GM18873 (cell line): ENCODE measurements around the gene ETFRF1.

Experiments
- ATAC-seq: cut with Tn5 transposase; IDR thresholded peaks from one replicate; pipeline ENCODE4 v1.9.1; 2021; ENCODE audit warnings: mild to moderate bottlenecking, moderate library complexity, moderate number of reproducible peaks; ENCODE audit not compliant: unreplicated experiment, low FRiP score

Gene ETFRF1

DNA sequence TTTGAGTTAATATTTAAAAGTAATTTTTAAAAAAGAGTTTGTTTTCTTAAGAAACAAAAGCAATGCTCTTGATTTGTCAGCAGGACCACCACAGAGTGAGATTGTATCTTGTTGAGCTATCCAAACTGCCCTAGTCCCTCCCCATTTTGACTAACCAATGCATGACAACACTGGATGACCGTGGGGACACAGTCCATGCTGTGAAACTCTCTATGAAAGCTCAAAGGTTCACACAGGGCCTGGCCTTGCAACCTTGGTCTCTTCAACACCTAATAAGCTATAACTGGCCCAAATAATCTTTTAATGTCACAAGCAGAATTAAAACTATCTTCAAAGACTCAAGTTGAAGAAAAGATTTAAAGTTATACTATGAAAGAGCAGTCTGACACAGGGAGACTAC is 13.5 kb downstream of the ETFRF1 start:
- ATAC-seq = no peak

DNA sequence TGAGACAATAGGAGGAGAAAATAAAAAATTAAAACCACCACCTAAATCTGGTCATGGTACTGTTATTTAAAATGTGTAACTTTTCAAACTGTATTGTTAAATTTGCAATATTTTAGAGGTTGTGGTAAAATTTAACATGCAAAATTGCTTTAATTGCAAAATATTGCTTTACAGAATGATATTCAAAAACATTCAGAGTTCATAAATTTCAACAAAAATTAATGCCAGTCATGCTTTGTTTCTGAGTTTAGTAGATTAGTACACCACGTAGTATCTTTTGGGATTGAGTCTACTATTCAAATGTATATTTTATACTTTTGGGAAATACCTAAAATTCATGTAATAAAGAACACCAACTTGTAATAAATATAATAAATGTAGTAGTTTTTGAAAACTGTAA is 18.3 kb downstream of the ETFRF1 start:
- ATAC-seq = no peak

DNA sequence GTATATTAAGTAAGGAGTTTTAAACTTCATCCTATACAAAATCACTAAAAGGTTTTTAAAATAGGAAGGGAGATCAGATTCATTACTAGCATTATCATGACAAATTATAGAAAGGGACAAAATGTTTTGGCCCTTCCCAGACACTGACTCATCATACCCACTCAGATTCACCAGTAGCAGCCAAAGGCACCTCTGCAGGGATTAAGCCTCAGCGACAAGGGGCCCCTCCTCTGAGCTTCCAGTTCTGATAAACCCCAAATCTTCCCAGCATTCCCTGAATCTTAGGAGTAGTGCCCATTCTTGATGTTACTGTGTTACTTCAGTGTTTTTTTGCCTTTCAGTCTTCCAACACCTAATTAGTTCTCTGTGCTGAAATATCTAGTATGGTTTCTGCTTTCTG is 41.2 kb downstream of the ETFRF1 start:
- ATAC-seq = no peak

DNA sequence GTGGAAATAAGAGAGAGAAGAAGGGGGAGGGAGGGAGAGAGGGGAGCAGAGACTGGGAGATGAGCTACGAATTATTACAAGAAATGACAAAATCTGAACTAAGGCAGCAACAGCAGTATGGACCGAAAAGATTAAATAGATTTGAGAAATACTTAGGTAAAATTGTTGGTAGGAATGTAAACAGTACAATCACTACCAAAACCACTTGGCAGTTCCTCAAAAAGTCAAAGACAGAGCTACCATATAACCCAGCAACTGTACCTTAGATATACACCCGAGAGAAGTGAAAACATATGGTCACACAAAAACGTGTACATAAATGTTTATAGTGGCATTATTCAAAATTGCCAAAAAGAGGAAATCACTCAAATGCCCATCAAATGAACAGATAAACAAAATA is 41.6 kb downstream of the ETFRF1 start:
- no peak for ATAC-seq

DNA sequence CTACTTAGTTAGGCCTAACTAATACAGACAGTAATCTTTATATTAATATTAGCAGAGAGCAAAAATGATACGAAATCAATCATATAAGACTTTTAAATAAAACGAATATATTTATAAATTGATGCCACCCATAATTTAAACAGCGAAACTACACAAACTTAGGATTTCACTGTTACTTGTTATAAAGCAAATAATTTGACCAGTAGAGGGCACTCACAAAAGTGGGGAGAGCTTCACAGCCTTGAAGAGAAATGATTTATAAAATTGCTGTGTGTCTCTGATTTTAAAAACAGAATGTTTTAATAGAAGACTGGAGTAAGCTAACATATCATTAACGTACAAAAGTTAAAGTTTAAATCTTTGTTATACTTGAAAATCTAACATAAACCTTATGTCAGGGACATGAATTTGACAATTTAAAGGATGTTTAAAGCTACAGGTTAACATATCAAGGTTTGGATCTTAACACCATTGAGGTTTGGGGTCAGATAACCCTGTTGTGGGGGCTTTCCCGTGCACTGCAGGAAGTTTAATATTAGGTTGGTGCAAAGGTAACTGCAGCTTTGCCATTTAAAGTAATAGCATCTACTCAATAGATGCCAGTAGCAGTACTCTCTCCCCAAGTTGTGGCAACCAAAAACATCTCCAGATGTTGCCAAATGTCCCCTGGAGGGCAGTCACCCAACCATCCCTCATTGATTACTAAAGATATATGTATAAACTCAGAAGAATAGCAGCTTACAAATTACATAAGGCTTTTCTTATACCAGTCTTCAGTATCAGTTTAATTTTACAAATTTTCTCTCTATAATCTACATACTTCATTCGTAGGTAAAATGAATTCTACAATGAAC is 46.4 kb downstream of the ETFRF1 start:
- ATAC-seq = no peak

DNA sequence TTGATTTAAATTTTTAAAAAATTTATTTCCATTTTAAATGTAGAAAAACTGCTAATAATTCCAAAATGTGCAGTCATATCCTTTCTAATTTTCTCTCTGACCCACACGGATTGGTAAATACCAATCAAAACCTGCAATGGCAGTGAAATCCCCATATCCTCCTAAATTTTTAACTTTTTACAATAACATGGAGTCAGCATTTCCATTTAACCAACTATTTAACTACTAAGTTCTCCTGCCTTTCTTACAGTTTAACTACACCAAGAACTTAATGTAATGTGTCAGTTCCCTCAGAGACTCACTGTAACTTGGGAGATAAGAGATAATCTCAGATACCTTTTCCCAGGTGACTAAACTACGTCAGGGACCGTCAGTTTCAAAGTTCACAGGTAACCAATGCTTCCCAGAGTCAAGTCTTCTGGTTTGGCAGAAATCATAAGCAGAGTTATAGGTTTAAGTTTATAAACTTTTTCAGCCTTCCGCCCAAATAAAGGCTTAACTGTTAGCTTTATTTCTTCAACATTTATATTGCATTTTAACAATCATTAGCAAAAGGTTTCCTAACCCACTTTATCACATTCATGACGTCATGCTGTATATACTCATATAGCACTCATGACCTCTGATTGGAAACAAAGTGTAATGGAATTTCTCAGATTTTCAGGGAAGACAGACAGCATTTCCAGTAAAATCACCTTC is 48.1 kb downstream of the ETFRF1 start:
- no peak for ATAC-seq

DNA sequence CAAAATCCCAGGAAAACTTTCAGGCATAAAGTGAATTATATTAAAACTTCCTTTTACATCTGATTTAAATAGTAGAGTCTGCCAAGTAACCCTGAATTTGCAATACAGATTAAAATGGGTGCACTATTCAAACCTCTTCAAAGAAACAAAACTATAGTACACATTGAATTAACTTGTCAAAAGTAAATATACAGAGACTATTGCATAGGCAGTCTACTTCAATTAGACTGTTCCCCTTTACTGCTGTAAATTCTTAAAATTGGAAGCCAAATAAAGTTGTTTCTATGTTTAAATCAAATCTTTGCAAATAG is 48.6 kb downstream of the ETFRF1 start:
- no peak for ATAC-seq

DNA sequence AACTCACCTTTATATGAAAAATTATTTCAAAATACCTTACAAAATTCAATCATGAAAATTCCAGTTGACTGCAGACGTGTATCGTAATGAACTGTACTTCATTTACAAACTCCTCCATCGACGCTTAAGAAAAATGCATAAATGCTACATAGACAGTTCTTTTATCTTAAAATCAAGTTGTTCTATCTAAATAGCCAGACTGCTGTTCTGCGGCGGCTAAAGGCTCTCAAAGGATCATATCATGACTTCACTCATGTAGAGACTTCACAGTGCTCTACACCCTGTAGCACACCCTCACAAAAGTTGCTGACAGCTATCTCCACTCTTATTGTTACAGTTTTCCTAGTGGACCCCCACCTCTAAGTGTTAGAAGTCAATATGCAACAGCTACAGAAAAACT is 50.5 kb downstream of the ETFRF1 start:
- no peak for ATAC-seq

DNA sequence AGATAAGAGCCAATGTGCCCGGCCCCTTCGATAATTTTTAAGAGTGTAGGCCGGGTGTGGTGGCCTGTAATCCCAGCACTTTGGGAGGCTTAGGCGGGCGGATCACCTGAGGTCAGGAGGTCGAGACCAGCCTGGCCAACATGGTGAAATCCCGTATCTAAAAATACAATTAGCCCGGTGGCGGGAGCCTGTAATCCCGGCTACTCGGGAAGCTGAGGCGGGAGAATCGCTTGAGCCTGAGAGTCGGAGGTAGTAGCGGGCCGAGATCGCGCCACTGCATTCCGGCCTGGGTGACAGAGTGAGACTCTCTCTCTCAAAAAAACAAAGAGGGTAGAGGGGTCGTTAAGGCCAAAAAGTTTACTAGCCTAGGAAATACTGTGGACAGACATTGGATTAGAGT is 53.1 kb downstream of the ETFRF1 start:
- ATAC-seq = no peak

DNA sequence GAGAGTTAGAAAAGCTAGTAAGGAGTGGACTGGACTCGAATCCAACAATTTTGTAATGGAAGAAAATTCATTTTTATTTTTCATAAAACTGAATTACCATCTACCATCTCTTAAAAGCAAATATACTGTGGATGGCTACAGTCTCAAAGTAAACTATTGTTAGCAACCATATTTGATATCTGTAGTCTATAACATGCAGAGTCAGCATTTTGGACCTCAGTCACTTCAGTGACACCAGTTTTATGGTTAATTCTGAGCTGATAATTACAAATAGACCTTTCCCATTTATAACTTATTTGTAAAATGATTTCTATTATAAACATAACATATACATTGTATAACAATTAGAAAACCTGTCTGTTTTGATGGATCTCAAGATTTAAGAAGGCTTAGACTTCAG is 53.7 kb downstream of the ETFRF1 start:
- no peak for ATAC-seq

DNA sequence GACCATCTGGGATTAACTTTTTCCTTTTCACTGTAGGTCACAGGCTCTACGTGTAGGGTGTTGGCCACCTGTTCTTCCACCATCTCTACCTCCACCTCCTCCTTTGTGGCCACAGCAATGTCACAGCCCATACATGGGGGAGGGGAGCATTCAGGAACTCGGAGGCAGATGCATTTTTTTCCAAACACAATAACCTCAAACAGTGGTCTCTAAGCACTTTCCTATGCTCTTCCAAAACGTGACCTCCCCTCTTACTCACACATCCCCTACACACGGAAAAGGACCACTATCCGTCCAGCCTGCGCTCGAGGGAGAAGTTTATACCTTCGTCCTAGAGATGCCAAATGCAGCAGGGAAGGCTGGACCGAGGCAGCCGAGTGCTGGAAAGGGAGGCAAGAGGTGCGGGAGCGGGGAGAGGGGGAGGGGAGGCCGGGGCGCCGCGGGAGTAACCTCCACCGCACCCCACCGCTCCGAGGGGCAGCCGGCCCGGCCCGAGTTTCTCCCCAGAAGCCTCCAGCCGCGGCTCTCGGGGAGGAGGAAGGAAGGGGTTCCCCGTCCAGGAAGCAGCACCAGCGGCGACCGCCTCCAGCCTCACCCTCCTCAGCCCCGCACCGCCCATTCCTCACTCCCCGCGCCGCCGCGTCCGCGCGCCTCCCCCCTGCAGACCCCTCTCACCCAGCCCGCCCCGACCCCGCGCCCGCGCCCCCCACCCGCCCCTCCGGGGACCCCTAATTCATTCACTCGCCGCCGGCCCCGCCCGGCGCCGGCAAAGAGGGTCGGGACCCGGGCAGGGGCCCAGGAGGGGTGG is 55.1 kb downstream of the ETFRF1 start:
- ATAC-seq = peak; percentile 24

DNA sequence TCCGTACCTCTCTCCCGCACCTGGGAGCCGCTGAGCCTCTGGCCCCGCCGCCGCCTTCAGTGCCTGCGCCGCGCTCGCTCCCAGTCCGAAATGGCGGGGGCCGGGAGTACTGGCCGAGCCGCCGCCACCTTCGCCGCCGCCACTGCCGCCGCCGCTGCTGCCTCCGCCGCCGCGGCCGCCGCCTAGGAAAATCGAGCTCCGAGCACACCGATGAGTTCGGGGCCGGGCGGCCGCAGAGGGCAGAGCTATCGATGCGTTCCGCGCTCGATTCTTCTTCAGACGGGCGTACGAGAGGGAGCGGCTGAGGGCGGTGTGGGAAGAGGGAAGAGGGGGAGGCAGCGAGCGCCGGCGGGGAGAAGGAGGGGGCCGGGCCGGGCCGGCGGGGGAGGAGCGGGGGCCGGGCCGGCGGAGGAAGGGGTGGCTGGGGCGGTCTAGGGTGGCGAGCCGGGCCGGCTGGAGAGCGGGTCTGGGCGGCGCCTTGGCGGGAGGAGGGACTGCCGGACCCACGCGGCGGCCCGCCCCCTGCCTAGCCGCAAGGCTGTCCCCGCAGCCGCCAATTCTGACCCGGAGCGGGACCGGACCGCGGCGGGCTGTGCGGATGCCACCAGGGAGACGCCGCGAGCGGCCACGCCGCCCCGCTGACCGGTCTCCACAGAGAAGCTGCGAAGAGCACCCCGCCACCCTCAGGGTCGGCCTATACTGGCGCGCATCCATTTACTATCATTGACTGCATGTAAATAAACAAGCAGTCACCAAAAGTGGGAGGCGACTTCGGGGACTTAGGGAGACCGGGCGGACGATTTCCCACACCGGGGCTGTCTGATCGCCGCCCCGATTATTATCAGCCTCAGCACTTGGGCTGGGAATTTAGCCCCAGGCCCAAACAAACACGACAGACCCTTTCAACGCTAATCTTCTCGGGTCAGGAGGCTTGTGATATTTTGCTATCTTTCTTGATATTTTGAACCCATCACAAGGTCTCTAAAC is 56.0 kb downstream of the ETFRF1 start, which contains the start of gene KRAS:
TSS of gene KRAS (minus strand) at position 186 of the 987 bp plus-strand sequence.
- ATAC-seq = peak; percentile 72

DNA sequence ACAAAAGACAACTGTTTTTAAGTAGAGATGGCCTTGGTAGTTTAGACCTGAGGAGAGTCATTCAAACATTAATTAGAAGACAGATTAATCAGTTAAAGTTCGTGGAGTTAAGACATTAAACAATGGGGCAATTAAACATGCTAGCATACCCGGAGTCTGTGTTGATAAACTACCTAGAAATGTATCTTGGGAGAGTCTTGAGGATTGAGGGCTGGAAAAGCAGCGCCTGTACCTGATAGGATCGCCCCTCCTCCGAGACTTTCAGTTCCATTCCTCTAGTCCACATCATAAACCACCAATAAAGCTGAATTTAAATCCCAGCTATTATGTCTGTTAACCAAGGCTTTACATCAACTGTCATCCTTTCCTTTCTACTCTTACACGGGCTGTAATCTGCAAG is 56.7 kb downstream of the ETFRF1 start:
- no peak for ATAC-seq

DNA sequence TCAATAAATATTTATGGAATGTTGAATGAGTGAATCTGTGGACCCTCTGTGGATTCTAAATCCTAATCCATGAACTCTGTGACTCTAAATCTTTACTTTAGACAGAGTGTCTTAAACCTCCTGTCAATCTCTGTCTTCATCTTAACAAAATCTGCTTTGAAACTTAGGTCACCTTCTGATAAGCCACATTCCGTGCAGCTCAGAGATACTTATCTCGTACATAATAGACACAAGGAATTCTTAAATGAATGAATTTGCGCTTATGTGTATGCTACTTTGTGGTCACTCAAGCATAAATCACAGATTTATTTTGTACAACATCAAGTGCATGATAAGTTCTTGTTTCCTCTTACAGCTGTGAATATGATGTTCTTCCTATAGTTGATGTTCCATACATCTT is 57.9 kb downstream of the ETFRF1 start:
- ATAC-seq = no peak

DNA sequence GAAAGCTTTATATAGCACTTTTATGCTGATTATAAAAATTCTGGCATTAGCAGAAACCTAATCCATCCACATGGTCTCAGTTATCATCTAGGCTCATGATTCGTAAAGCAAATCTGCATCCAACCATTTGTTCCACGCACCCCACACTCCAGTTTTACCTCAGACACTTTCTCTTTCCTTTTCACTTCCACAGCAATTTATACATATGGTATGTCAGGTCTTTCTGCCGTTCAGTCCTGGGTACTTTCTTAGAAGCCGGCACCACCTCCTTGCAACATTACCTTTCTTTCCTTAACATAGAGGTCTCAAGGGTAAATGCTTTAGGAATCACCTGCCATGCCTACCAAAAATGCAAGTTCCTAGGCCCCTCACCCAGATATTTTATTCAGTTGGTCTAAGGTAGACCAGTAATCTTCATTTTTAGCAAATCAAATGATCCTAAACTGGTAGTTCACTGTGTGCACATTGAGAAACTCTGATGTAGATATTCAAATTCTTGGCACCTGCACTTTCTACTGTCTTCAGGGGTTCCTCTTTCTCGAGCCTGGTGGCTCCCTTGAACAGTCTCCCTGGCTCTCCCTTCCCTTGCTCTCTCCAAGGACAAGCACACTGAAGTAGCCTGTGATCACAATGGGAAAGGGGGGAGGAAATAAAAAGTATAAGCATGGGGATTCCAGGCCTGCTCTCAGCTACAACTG is 58.5 kb downstream of the ETFRF1 start:
- no peak for ATAC-seq

DNA sequence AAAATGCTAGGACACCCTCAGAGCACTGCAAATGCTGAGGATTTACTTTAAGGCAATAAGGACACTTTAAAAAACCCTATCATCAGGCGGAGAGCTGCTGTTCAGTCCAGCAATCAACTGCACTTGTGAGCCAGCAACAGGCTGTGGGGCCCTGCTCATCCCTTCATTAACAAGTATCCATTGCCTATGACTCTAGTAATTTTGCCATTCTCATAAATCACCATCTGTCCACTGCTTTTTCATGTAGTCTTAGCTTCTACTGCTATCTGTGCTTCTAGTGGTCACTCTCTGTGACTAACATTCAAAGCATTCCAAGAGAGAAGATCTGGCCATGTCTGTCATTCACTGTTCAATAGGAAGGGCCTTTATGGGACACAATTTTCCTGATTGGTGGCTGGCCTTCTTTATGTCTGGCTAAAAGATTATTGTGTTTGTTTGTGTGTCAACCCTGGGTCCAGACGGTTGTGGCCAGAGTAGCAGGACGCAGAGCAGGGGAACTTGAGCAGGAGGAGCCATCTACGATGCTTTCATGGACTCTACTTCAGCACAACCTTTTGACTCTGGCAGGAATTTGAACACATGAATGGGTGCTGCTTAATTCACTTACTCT is 59.3 kb downstream of the ETFRF1 start:
- ATAC-seq = no peak
